HTR-8/SVneo (cell line): ENCODE results near the gene CCNK.

ENCODE experiments used
- DNase-seq: peaks from one replicate; pipeline ENCODE4 v3.0.0; 2011; ENCODE audit warnings: low spot score, mixed read lengths; ENCODE audit not compliant: insufficient read length
- FAIRE-seq: peaks from 2 replicates; lab custom pipeline; 2011; peaks lifted over from hg19 to GRCh38; lab: Jason Lieb, UNC

The CCNK gene

GRCh38 chr14:99531251-99532096 is 50.3 kb downstream of the CCNK start:
- FAIRE-seq (peak; percentile 20), DNase-seq (peak; percentile 60)

- FAIRE-seq, result no peak
- DNase-seq, result no peak
These were observed 51.1 kb downstream of the CCNK start for GRCh38 chr14:99532310-99532709.

- FAIRE-seq (no peak), DNase-seq (no peak)
These were observed 53.1 kb downstream of the CCNK start for GRCh38 chr14:99534333-99534732.

DNA sequence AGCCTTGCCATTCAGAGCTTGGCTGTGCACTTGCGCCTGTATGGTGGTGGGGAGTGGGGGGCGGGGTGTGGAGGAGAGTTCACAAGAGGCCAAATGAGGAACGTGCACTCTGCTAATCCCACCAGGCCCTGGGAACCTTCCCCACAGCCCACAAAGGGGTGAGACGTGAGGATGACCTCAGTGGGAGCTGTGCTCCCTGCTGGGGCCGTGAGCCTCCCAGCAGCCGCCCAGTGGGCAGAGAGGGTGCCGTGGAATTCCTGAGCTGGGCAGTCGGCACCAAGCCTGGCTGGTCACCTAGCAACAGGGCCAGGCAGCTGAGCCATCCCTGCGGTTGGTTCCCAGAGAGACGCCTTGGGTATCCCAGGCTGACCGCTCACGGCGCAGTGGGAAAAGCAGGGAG is 53.7 kb downstream of the CCNK start:
- no peak for FAIRE-seq
- DNase-seq, result no peak

DNA sequence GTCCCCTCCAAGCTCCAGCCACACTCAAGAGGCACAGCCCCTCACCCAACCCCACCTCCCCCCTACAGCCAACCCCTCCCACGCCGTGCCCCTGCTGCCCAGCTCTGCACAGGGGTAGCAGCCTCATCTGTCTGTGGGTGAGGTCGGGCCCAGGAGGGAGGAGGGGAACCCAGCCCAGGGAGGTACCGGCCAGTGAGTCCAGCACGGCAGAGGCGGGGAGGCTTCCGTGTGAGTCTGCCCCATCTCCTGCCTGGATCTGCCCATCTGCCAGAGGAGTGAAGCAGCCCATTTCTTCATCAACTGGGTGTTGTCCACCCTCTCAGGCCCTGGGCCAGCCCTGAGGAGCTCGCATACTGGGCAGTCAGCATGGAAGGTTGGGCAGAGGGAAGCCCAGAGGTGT is 54.2 kb downstream of the CCNK start:
- DNase-seq (no peak), FAIRE-seq (no peak)

GRCh38 chr14:99535908-99536778 is 54.9 kb downstream of the CCNK start:
- no peak for DNase-seq
- no peak for FAIRE-seq

DNA sequence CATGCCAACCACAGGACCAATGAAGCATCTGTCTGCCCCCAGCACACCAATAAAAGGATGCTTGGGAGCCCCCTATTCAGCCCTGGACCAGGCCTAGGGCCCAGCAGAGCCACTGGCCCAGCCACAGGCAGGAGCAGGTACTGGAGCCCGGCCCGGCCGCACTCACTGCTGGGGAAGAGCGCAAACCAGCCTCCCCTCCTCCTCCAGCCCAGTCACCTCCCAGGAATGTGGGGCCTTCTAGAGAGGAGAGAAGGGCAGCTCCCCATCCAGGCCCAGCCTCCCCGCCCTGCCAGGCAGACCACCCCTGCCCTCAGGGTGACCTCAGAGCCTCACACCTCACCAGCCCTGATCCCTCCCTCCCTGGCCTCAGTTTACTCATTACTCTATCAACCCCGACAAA is 56.2 kb downstream of the CCNK start:
- FAIRE-seq, result peak; percentile 76

DNA sequence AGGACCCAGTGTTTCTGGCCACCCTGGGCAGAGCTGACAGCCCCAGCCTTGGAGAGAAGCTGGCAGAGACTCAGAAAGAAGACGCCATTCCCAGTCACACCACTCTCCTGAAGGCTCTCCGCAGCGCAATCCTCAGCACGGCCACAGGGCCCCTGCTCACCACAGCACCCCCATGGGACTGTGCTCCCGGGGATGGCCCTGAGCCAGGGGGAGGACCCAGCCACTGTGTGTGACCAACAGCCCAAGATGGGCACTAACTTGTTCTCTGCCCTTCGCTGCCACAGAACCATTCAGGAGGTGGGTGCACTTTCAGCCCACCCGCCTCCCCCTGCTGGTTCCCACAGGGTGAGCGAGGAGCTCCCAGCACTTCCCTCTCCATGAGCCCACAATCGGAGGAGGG is 57.1 kb downstream of the CCNK start:
- DNase-seq (no peak), FAIRE-seq (peak; percentile 79)

More for the DNA sequence above, 56.2 kb downstream of the CCNK start:
- DNase-seq, result peak; percentile 87

- DNase-seq (no peak), FAIRE-seq (no peak)
These were observed 57.5 kb downstream of the CCNK start for GRCh38 chr14:99538733-99539132.

GRCh38 chr14:99539491-99539890 is 58.3 kb downstream of the CCNK start:
- no peak for FAIRE-seq
- no peak for DNase-seq

DNA sequence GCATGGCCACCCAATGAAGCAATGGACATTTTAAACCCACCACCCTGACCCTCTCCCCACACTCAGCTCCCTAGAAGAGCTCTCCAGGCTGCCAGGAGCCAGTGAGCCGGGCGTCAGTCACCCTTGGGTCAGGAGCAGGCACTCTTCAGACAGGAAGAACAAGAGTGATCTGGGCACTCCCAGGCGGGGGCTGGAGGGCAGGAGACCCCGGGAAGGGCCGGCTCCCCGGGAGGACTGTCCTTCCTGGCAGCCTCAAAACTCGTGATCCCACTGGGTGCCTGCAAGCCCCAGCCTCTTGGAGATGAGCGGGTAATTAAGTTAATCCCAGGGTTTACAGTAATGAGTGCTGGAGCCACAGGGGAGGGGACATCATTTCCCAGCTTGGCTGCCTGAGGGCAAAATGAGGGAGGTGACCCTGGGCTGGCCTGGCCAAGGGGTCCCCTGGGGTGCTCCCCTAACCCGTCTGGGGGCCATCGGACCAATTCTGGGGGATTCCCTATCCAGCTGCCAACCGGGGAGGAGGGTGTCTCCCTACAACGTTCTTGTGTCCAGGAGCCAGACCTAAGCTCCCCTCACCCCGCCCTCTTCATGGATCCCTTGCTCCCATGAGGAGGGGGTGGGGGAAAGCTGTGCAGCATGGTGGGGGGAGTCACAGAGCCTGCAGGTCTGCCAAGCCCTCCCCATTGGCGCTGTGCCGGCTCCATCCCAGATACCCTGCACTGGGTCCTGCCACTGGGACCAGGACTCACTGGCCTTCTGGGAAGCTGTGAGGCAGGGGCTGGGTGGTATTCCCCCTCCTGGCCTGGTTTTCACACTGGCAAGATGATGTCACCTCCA is 59.2 kb downstream of the CCNK start:
- no peak for DNase-seq
- no peak for FAIRE-seq

DNA sequence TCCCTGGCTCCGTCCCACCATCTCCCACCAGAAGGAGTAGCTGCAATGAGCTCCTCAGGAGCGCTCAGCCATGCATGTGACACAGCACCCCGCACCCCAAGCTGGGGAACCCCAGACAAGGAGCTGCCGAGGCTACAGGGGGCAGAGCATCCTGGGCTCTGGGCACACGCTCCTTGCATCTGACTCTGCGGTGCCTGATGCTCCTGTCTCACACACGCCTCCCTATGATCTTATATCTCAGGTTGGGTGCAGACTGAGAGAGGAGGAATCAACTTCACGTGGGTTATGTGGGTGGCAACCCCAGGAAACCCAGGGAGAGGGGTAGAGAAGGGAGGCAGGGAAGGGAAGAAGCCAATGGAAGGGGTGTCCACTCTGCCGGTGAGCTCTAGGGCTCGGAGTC is 60.0 kb downstream of the CCNK start:
- FAIRE-seq, result no peak
- DNase-seq, result no peak

DNA sequence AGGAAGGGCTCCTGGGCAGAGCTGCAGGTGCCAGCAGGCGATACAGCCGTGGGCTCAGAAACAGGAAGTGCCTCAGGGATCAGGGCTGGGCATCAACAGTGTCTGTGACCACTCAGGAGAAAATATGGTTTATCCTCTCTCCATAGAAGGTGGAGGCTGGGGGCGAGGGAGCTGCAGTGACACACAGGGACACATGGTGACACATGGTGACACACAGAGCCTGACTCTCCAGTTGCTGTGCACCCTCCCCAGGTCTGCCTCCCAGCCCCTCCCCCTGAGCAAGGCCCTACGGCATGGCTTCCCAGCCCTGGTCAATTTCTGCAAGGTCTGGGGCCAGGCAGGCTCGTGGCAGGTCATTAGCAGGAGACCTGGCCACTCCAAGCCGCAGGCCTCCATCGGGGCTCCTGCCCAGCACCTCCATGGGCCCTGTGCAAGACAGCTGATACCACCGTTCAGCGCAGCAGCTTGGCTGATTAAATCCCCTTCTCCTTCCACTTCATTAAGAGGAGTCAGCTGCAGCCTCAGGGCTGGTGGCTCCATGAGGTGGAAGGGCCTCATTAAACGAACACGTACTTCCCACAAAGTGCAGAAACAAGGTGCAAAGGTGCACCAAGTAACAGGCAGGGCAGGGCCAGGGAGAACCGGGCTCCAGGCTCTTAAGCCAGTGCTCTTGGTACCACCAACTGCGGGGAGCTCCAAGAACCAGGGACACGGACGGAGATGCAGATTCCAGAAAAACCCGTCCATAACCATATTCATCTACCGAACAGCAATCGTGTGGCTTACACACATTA is 60.7 kb downstream of the CCNK start:
- FAIRE-seq, result peak; percentile 76
- DNase-seq, result no peak

DNA sequence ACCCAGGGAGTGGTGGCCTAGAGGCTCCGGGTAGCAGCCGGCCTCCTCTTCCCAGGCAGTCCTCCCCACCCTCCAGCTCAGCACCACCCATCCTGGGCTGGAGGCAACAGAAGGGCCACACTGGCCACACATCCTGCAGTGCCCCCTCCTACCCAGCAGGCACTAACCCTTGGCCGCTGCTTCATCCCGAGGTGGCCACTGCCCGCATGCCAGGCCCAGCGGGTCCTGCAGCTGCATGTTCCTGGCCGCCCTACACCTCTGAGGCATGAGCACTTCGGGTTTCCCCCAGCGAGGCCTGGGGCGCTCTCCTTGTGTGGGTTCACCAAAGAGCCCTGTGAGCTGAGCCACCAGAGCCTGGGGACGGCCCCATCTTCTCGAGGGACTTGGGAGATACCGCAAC is 61.4 kb downstream of the CCNK start:
- DNase-seq (no peak), FAIRE-seq (no peak)

DNA sequence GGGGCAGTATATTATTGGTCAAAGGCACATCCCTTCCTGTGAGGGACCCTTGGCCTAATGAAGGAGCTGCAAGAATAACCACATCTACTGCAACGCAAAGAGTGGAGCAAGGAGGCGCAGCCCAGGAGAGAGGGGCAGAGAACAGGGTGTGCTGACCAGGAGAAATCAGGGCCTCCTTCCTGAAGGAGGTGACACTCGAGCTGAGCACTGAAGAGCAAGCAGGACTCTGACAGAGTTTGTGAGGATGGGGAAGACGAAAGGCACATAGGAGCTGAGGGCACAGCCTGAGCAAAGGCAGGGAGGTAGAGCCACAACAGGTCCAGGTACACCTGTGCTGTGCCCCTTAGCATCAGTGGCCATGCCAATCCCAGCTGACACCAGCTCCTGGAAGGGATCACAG is 62.2 kb downstream of the CCNK start:
- FAIRE-seq (no peak), DNase-seq (no peak)

DNA sequence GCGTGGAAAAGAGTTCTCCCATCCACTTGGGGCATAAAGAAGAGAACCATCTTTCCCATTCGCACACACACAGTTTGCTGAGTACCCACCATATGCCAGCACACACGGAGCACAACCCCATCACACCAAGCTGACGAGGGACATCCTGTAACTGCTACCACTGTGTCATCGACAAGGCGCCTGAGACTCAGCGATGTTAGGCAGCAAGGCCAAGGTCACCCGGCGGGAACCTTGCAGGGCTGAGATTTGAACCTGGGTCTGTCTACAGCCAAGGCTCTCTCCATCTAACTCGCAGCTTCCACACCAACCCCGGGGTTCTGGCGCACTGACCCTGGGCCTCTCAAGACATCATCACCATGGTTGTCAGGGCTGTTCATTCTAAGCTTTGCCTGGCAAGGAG is 62.8 kb downstream of the CCNK start:
- no peak for FAIRE-seq
- DNase-seq, result no peak

- DNase-seq (no peak), FAIRE-seq (no peak)
These were observed 63.8 kb downstream of the CCNK start for GRCh38 chr14:99544991-99545390.

GRCh38 chr14:99545586-99545985 is 64.4 kb downstream of the CCNK start:
- no peak for DNase-seq
- no peak for FAIRE-seq

- DNase-seq (no peak), FAIRE-seq (no peak)
These were observed 65.1 kb downstream of the CCNK start for GRCh38 chr14:99546234-99546879.
